Measurements from ENCODE around the gene FBP1. TPM values are rescaled to one million over a fixed set of nuclear protein-coding genes. Genes with fewer than 3 reads are reported as not detected.

FBP1 gene
- total RNA-seq, 1 donor from 2014 or later: 1.1 TPM

DNA sequence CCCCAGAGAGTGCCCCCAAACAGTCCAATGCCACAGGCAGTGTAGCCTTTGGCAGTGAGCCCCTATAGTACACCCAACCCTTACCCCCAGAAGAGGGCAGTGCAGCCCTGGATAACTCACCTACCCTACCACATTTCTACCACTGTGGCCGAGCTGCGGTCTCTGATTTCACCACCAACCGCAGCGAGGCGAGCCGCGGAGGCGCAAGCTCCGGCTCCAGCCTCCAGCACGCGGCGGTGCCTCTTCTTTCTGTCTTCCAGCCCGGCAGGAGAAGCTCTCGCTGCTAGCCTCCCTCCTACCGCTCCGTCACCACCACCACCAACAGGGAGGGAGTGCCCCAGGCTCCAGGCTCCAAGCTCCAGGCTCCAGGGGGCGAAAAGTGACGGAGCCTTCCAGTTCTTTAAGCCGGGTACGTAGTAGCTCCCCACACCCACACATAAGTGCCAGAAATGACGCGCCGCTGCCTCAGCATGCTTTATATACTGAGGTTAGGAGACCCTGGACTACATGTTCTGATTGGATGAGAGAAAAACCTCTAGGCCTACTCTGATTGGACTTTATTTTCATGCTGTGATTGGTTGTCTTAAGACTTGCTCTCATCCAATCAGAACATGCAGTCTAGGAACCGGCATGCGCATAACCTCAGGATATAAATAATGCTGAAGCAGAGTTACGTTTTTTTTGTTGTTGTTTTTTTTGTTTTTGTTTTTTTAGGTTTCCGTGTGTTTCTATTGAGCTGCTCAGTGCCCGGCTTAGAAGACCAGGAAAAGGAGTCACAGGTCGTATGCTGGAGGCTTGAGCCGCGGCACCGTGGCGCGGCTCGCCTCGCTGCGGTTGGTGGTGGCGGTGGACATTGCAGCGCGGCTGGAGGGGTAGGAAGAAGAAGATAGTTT is 84.6 kb downstream of the FBP1 start, which contains the start of gene PCAT7:
Gene PCAT7, plus strand, starts transcription at position 645 of the 893 bp plus-strand sequence.
- intact Hi-C loops (cut with DNase I): no loop called here
- peak; percentile 94 for ATAC-seq (ENCODE audit: poor library complexity)
- peak; percentile 53 for DNase-seq

DNA sequence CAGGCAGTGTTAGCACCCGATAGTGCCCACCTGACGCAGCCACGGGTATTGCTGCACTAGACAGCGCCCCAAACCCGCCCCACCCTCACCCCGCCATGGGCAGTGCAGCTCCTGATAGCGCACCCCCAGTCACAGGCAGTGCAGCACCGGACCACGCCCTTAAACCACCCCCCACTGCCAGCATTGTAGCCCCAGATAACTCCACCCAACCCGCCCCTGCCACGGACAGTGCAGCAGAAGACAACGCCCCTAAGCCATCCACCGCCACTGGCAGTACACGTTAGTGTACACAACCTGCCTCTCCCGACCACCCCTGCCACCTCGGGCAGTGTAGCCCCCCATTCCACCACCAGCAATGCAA is 85.3 kb downstream of the FBP1 start:
- no peak for DNase-seq
- intact Hi-C loops (cut with DNase I): no loop called here
- peak; percentile 22 for ATAC-seq (ENCODE audit: poor library complexity)

Other genes with a start within 250 kb of the FBP1 start
- gene PCAT7, start 84.4 kb downstream of the FBP1 start, total RNA-seq: 0.08 TPM
- 0.27 TPM for gene FBP2, start 45.7 kb downstream of the FBP1 start, total RNA-seq
- 158 TPM for gene AOPEP, start 87.2 kb upstream of the FBP1 start, total RNA-seq